HG02884 (cell line): ENCODE data around the gene DYRK1A.
"Not testable (repeated sequence)": the region's sequence is repeated elsewhere in the genome, so short reads cannot be mapped to it uniquely, and the experiment has no call there.

Experiments used
- ATAC-seq: cut with Tn5 transposase; IDR thresholded peaks from one replicate; pipeline ENCODE4 v1.9.1; 2021; ENCODE audit warnings: mild to moderate bottlenecking, moderate library complexity; ENCODE audit not compliant: unreplicated experiment

DYRK1A gene

GRCh38 chr21:37366482-37367316 lies at the start of gene DYRK1A:
TSS of gene DYRK1A (plus strand) at chr21:37366773. CDS start at chr21:37420375, 53,602 bp downstream.
- peak; percentile 65 for ATAC-seq

DNA sequence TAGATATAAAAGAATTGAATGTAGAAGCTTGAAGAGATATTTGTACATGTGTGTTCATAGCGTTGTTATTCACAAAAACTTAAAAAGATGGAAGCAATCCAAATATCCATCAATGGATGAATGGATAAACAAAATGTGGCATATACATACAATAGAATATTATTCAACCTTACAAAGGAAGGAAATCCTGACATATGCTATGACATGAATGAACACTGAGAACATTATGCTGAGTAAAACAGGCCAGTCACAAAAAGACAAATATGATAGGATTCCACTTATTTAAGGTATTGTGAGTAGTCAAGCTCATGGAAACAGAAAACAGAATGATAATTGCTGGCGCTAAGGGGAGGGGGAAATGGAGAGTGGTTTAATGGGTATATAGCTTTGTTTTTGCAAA lies 47.0 kb upstream of the DYRK1A start:
- ATAC-seq: no peak

DNA sequence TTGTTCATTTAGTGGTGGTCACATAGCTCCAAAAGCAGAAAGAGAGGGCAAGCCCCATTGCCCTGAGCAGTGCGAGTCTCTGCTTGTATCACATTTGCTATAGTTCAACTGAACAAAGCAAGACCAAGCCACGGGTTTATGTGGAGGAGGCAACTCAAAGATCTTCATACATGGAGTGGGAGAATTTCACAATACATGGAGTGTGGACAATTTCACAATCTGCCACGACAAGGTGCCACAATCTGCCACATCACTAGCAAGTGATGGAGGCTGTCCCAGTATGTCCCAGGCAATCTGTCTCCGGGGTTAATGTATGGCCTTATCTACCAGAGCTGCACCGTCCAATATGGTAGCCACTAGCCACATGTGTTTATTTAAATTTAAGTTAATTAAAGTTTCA lies 44.5 kb upstream of the DYRK1A start:
- no peak for ATAC-seq

- ATAC-seq: no peak
These were observed 42.0 kb upstream of the DYRK1A start for GRCh38 chr21:37324558-37324957.

- ATAC-seq: not testable (repeated sequence)
These were observed 38.4 kb upstream of the DYRK1A start for GRCh38 chr21:37328147-37328546.

- no peak for ATAC-seq
These were observed 35.2 kb upstream of the DYRK1A start for GRCh38 chr21:37331411-37331810.

GRCh38 chr21:37335053-37335452 lies 31.5 kb upstream of the DYRK1A start:
- no peak for ATAC-seq

DNA sequence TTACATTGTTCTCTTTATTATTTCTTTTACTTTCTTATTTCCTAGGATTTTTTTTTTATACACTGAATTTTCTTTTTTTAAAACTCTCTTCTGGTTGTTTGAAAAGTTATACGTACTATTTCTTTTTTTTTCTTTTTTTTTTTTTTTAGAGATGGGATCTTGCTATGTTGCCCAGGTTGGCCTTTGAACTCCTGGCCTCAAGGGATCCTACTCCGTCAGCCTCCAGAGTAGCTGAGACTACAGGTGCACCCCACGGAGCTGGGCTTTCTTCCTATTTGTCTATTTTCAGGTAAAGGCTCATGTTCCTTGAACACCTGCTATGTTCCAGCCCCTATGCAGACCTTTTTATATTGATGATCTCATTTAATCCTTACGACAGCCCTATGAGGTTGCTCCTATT lies 29.4 kb upstream of the DYRK1A start:
- no peak for ATAC-seq

- no peak for ATAC-seq
These were observed 28.7 kb upstream of the DYRK1A start for GRCh38 chr21:37337831-37338230.

DNA sequence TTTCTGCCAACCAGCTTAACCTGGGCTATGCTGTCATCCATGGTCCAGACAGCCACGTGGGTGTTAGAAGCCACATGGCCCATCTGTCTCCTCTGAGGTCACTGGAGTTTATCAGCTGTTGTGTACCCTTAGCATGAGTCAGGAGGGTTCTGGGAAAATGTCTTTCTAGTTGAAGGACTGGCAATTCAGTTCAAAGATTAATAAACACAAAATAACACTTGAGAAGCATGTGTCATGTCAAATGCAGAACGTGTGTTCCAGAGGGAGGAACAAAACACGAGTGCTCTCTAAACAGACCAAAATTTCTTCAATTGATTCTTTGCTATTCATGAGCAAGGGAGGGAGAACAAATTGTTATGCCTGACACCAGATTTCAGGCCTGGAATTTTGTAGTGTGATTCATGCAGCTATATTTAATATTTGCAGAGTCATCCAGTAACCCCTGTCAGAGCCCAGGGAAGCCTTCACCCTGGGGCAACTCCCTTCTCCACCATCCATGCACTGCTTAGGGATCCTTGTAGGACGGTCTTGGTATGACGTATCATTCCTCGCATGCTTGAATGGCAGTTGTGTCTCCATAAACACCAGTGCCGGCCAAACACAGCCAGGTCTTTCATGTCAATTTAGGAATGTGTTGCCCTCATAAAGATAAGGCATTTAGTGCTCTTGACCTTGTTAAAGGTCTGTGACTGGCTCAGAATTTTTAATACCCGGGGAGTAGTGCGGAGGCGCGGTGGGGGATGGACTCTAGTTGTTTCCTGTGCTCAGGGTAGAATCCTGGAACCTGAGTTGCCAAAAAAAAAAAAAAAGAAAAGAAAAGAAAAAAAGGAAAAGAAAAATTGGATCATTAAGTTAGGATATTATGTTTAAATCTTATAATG lies 27.7 kb upstream of the DYRK1A start:
- ATAC-seq: no peak

- ATAC-seq: no peak
These were observed 27.0 kb upstream of the DYRK1A start for GRCh38 chr21:37339552-37339939.

GRCh38 chr21:37341254-37341960 lies 25.2 kb upstream of the DYRK1A start:
- no peak for ATAC-seq

- no peak for ATAC-seq
These were observed 24.4 kb upstream of the DYRK1A start for GRCh38 chr21:37342046-37342632.

DNA sequence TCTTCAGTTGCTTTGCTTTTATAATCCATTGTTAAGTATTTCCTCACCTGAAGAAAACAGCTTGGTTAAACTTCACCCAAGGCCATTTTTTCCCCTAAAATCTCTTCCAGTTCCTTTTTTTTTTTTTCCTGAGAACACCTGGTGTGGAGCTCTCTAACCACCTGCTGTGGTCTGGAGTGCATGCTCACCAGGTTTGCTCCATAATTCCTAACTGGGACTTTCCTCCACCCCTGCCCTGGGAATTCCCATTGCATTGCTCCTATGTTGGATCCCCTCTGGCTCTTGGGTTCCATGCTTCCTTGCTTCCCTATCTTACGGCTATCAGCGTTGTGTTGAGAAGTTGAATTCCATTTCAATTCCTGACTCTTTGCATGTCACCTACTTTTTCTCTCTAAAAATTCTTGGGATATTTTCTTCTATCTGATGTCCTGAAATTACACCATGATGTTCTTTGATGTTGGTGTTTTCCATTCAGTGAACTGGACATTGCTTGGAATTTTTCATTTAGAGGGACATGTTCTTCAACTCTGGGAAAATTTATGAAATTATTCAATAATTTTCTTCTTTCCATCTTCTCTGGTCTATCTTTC lies 19.6 kb upstream of the DYRK1A start:
- no peak for ATAC-seq

GRCh38 chr21:37348664-37349063 lies 17.9 kb upstream of the DYRK1A start:
- ATAC-seq: no peak

DNA sequence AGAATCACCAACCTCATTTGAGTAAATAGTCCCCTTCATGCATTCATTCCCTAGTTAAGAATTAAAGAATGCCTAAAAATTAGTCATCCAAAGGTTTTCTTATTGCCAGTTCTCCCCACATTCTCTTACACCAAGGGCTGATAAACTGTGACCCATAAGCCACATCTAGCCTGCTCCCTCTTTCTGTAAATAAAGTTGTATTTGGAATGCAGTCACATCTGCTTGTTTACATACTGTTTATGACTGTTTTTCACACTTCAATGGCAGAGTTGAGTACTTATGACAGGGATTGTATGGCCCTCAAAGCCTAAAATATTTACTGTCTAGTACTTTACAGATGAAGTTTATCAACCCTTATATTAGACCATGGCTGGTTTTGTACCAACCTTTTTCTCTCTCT lies 16.1 kb upstream of the DYRK1A start:
- no peak for ATAC-seq

DNA sequence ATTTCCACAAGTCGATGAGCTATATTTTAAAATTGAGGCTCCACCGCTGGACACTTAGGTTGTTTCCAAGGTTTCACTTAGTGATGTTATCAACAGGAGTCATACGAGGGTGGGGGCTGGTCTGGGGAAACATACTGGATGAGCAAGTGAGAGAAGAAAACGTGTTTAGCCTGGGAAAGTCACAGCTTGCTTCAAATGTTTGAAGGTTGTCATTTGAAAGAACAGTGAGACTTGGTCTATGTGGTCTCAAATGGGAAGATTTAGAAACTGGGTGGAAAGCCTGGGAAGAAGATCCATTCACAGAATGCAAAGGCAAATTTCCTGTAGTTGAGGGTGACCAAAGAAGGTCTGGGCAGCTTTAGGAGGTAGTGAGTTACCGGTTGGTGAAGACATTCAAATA lies 9.9 kb upstream of the DYRK1A start:
- ATAC-seq: no peak

- ATAC-seq: no peak
These were observed 8.9 kb upstream of the DYRK1A start for GRCh38 chr21:37357691-37358090.

DNA sequence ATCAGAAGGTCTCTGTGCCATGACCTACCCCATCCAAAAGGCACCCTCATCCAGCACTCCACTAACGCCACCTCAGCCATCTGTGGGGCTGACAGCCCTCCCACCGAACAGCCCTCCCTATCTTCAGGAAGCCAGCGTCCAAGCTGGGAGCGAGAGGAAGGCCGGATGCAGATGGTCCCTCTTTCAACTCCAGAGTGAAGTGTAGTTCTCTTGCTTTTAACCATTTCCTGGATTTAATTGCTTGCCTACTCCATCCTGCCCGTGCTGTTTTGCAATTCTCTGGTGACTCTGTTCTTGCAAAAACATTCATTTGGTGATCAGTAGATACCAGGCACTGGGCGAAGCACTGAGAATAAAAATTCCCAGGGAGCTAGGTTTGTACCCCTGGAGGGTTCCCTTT lies 8.2 kb upstream of the DYRK1A start:
- no peak for ATAC-seq

DNA sequence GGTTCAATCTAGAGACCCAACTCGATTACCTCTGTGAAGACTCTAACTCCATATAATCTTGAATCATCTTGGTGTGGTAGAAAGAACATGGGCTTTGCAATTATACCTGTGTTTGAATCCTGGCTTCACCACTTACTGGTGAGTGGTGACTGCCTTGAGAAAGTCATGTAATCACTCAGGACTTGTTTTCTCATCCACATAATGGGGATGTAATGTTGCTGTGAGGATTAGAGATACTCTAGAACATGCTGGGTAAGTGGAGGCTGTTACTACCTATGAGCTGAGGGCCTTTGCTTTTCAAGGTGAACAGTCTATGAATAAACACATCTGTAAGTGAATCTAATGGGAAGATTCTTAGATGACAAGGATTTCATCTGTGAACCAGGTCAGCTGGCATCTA lies 2.6 kb upstream of the DYRK1A start:
- no peak for ATAC-seq

GRCh38 chr21:37364722-37365121 lies 1.9 kb upstream of the DYRK1A start:
- ATAC-seq: no peak
